Stimulated activated CD4-positive, alpha-beta T cell treated with anti-CD3 and anti-CD28 coated beads, Interleukin-2, amount 100 ng/mL, for 24 hours (primary cell): Measurements from ENCODE around the gene ACTA2.

Source experiments
- DNase-seq, 2 donors: peaks; one replicate each; pipeline ENCODE4 v3.0.0-alpha.2; 2020

Gene ACTA2

DNA sequence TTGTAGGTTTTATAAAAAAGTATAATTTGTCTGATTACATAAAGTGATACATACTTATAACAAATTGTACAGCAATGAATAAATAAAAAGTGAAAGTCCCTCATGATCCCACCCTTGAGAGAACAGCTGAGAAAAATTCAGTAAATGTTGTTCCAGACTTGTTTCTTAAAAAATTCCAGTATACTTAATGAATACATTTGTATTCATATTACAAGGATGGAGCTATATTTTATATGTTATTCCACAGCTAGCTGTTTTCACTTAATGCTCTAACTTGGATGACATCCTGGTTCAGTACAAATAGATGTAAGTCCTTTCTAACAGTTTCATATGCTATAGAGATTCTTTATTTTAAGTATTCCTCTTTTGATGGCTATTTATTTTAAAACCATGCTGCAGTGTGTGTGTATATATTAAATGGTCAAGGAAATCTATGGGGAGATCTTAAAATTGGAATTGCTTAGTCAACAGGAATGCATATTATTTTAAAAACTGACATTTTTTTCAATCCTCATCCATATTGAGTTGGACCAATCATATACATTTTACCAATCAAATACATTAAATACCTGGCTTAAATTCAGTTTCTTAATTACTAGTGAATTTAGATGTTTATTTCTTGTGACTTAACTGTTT lies 63.6 kb downstream of the ACTA2 start:
- DNase-seq: no peak

DNA sequence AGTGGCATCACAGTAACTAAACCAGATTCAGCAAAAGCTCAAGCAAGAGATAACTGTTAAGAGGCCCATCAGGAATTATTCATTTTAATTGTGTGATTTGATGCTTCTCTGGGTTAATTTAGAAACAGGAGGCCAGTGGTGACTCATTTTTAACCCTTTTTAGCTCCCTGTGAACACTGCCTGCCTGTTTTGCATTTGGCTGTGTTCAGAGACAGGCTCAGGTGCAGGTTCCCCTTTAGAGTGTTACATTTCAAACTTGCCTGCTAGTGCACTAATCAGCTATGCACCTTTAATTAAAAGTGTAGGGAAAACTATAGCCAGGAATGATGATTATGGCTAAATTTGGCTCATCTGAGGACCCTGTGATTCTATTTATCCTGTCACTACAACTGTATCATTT lies 66.0 kb downstream of the ACTA2 start:
- DNase-seq: no peak
